Naive thymus-derived CD4-positive, alpha-beta T cell (primary cell): Measurements from ENCODE around the gene GABRB1. TPM values are rescaled to one million over a fixed set of nuclear protein-coding genes. Genes with fewer than 3 reads are reported as not detected.

ENCODE experiments used
- ATAC-seq: fragments of 150-1000 bp; cut with Tn5 transposase; 2 replicates; pipeline ENCODE4 v1.10.0; 2021; ENCODE audit warnings: mild to moderate bottlenecking, moderate library complexity
- CTCF ChIA-PET: fragments of 350-600 bp; sonication (Branson Sonifier 250); formaldehyde crosslinking; loops from one replicate; lab custom pipeline; 2021; ENCODE audit warnings: antibody characterized with exemption; lab: Charles Lee
- POLR2A ChIA-PET: fragments of 350-600 bp; sonication (Branson Sonifier 250); formaldehyde crosslinking; loops from one replicate; lab custom pipeline; 2021; ENCODE audit warnings: antibody characterized with exemption, inconsistent platforms; lab: Charles Lee
- DNase-seq, 9 donors: peaks; one replicate each; pipeline versions ENCODE4 v3.0.0 to v3.0.0-alpha.2; 2020 to 2022; ENCODE audit warnings: mixed read lengths in 1 of 9
- H3K27ac ChIP-seq: one replicate; pipeline ENCODE4 v1.7.0; 2013; ENCODE audit warnings: mild to moderate bottlenecking, low read depth, low read length, moderate library complexity
- H3K27me3 ChIP-seq, 2 donors: one replicate each; pipeline ENCODE4 v1.7.0; 2013; ENCODE audit warnings: low read length in 2 of 2, mild to moderate bottlenecking in 2 of 2, moderate library complexity in 2 of 2; ENCODE audit not compliant: control insufficient read depth in 2 of 2, insufficient read depth in 2 of 2
- H3K36me3 ChIP-seq, 3 experiments: 1 replicate in 2 of 3; 2 replicates in 1 of 3; pipeline ENCODE4 v1.7.0; 2013; ENCODE audit warnings: low read length in 3 of 3, mild to moderate bottlenecking in 3 of 3, moderate library complexity in 1 of 3; ENCODE audit not compliant: insufficient read depth in 3 of 3, control insufficient read depth in 2 of 3
- H3K4me1 ChIP-seq, 2 donors: one replicate each; pipeline ENCODE4 v1.7.0; 2013; ENCODE audit warnings: low read length in 2 of 2, mild to moderate bottlenecking in 2 of 2, moderate library complexity in 1 of 2; ENCODE audit not compliant: control insufficient read depth in 2 of 2, insufficient read depth in 2 of 2
- H3K4me3 ChIP-seq: 2 replicates; pipeline ENCODE4 v1.7.0; 2013; ENCODE audit warnings: mild to moderate bottlenecking, low read length
- H3K9me3 ChIP-seq, 3 experiments: 1 replicate in 2 of 3; 2 replicates in 1 of 3; pipeline ENCODE4 v1.7.0; 2013; ENCODE audit warnings: low read length in 3 of 3; ENCODE audit not compliant: control insufficient read depth in 2 of 3
- H3K27ac Mint-ChIP-seq, 9 donors: one replicate each; pipeline ENCODE4 v1.8.0; 2020 to 2022; ENCODE audit warnings: mixed read lengths in 9 of 9, mild to moderate bottlenecking in 8 of 9, moderate library complexity in 5 of 9, inconsistent platforms in 2 of 9
- H3K27me3 Mint-ChIP-seq, 5 donors: one replicate each; pipeline ENCODE4 v1.8.0; 2021 to 2022; ENCODE audit warnings: mixed read lengths in 5 of 5, mild to moderate bottlenecking in 1 of 5
- H3K36me3 Mint-ChIP-seq, 5 donors: one replicate each; pipeline ENCODE4 v1.8.0; 2020 to 2022; ENCODE audit warnings: mixed read lengths in 5 of 5, mild to moderate bottlenecking in 3 of 5, inconsistent platforms in 1 of 5
- H3K4me1 Mint-ChIP-seq, 7 donors: one replicate each; pipeline ENCODE4 v1.8.0; 2020 to 2022; ENCODE audit warnings: mixed read lengths in 7 of 7, mild to moderate bottlenecking in 3 of 7, inconsistent platforms in 1 of 7
- H3K4me3 Mint-ChIP-seq, 10 donors: one replicate each; pipeline ENCODE4 v1.8.0; 2020 to 2022; ENCODE audit warnings: mild to moderate bottlenecking in 10 of 10, mixed read lengths in 10 of 10, moderate library complexity in 6 of 10, inconsistent platforms in 2 of 10
- H3K9me3 Mint-ChIP-seq, 11 donors: one replicate each; pipeline ENCODE4 v1.8.0; 2020 to 2022; ENCODE audit warnings: mixed read lengths in 11 of 11, mild to moderate bottlenecking in 4 of 11, inconsistent platforms in 1 of 11, moderate library complexity in 1 of 11
- intact Hi-C, 2 donors: fragments of 100-400 bp; cut with micrococcal nuclease; formaldehyde crosslinking; loops; one replicate each; pipeline ENCODE4 v1.15.1; 2023
- polyA plus RNA-seq, 2 donors: library from polyadenylated mRNA; unstranded; fragments of 300-500 nt; fragmentation: Illumina TruSeq; gene quantifications; one replicate each; pipeline ENCODE4 v1.2.3, GENCODE V29; 2021
- total RNA-seq, 6 experiments: library from RNA in 5 of 6; stranded (reverse) in 5 of 6; gene quantifications; 1 replicate in 5 of 6; 2 replicates in 1 of 6; pipeline ENCODE4 v1.2.3 and lab custom pipeline; 2021 to 2026

GABRB1 gene
- total and polyA plus RNA-seq, 7 experiments from 2014 or later, result not detected

DNA sequence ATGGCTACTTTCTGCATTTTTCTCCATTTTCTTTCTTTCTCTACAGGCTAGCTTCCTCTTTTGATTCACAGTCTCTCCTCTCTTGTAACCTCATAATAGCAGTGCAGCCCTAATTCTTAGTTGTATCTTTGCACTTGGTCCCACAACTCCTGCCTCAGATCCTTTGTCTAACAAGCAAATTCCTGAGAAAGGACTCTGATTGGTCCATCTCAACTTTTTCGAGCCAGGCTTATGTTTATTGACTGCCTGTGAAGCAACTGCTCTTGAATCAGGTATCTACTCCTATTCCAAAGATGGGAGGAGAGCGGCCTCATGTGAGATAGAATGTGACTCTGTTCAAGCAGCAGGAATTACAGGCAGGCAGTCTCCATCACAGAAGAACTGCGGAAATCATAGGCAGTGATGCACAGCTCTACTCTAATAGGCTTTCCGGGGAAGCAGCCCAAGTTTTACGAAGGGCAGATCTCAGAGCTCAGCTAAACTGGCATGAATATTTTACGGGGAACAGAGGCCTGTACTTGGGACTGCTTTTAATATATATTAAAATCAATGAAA lies 123.5 kb downstream of the GABRB1 start:
- ATAC-seq, result no peak
- intact Hi-C loops, result no loop called here
- H3K27ac Mint-ChIP-seq, result no peak overlapping the region

GRCh38 chr4:47155919-47156318 lies 124.6 kb downstream of the GABRB1 start:
- no peaks in the 10 kb centered on the region for H3K36me3 Mint-ChIP-seq
- no peaks in the 10 kb centered on the region for H3K9me3 ChIP-seq
- peaks cover 0 to 15% (median 7%) of the 10 kb centered on the region in 5 donors for H3K27me3 Mint-ChIP-seq
- H3K4me1 ChIP-seq, result no peaks in the 10 kb centered on the region
- H3K36me3 ChIP-seq, result no peaks in the 10 kb centered on the region
- POLR2A ChIA-PET, result no interaction called here
- CTCF ChIA-PET, result no interaction called here
- H3K27ac ChIP-seq, result no peak overlapping the region
- H3K4me3 ChIP-seq, result no peak overlapping the region
- ATAC-seq (no peak), DNase-seq (no peak)
- no peak overlapping the region for H3K4me3 Mint-ChIP-seq
- peaks cover 0 to 5% (median 0%) of the 10 kb centered on the region in 11 donors for H3K9me3 Mint-ChIP-seq
- intact Hi-C loops, result no loop called here
- H3K4me1 Mint-ChIP-seq, result peaks cover 0 to 5% (median 0%) of the 10 kb centered on the region in 7 donors
- H3K27ac Mint-ChIP-seq, result no peak overlapping the region
- H3K27me3 ChIP-seq, result no peaks in the 10 kb centered on the region

More for the DNA sequence above, 123.5 kb downstream of the GABRB1 start:
- H3K4me3 ChIP-seq, result no peak overlapping the region
- Mint-ChIP-seq H3K4me1 (peaks cover 0 to under 1% (median 0%) of the 10 kb centered on the region in 7 donors), H3K27me3 (peaks cover 0 to 15% (median 7%) of the 10 kb centered on the region in 5 donors), H3K9me3 (peaks cover 0 to 5% (median 0%) of the 10 kb centered on the region in 11 donors), H3K36me3 (no peaks in the 10 kb centered on the region), H3K4me3 (no peak overlapping the region)
- no peaks in the 10 kb centered on the region for H3K9me3 ChIP-seq
- no peak overlapping the region for H3K27ac ChIP-seq
- ChIA-PET POLR2A (no interaction called here), CTCF (no interaction called here)
- H3K36me3 ChIP-seq, result no peaks in the 10 kb centered on the region
- H3K4me1 ChIP-seq, result no peaks in the 10 kb centered on the region
- H3K27me3 ChIP-seq, result no peaks in the 10 kb centered on the region
- DNase-seq, result no peak

DNA sequence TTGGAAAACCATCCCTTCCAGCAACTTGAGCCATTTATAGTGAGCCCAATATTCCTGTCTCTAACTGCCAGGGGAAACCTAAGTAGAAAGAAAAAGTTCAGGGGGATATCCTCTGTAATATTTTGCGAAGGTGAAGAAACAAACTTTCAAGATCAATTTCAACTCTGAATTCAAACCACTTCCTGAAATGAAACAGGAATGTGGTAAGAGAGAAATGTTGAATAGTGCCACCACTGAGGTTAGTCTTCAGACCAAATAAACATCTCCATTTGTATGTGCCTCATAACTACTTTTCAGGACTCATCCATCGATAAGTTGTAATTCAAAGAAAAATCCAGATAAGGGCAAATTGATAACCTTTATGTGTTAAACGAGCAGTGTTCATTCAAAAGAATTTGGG lies 128.7 kb downstream of the GABRB1 start:
- Histone ChIP-seq H3K4me3 (no peak overlapping the region), H3K27me3 (no peaks in the 10 kb centered on the region), H3K9me3 (no peaks in the 10 kb centered on the region), H3K4me1 (no peaks in the 10 kb centered on the region), H3K36me3 (no peaks in the 10 kb centered on the region), H3K27ac (no peak overlapping the region)
- DNase-seq (no peak), ATAC-seq (no peak)
- no peak overlapping the region for H3K27ac Mint-ChIP-seq
- ChIA-PET CTCF (no interaction called here), POLR2A (no interaction called here)
- peaks cover 0 to 2% (median 0%) of the 10 kb centered on the region in 11 donors for H3K9me3 Mint-ChIP-seq
- no peaks in the 10 kb centered on the region for H3K36me3 Mint-ChIP-seq
- H3K4me3 Mint-ChIP-seq, result no peak overlapping the region
- peaks cover 0 to 4% (median 0%) of the 10 kb centered on the region in 5 donors for H3K27me3 Mint-ChIP-seq
- intact Hi-C loops, result no loop called here
- peaks cover 0 to 5% (median 0%) of the 10 kb centered on the region in 7 donors for H3K4me1 Mint-ChIP-seq

DNA sequence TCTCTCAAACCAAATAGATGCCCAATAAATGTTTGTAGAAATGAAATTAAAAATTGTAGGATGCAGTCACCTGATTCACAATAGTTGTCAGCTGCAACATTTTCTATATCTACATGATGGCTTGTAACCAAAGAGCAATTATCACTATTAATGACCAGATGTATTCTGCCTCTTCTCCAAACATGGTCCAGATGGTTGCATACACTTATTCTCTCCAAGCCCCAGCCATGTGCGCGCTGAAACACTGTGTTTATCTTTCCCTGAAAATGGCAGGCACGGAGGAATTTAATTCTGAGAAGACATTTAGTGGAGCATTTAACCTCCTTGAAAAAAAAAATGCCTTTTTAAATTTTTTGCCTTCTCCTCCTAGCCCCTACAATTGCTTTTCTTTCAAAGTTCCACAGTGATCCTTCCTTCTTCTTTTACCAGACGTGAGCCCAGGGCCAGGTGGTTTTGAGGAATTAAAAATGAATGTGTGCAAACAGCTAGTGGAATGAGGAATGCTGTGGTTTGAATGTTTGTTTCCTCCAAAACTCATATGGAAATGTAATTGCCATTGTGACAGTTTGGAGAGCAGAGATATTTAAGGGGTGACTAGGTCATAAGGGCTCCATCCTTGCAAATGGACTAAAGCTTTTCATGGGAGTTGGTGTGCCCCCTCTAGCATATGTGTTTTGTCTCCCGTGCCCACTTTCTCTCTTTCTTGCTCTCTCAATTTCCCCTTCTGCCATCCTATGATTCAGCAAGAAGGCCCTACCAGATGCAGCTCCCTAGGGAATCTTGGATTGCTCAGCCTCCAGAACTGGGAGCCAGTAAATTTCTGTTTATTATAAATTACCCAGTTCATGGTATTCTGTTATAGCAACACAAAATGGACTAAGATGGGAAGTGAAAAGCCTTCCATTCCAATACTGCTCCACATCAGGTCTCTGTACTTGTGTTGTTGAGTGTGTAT lies 136.0 kb downstream of the GABRB1 start:
- Histone ChIP-seq H3K9me3 (no peaks in the 10 kb centered on the region), H3K36me3 (no peaks in the 10 kb centered on the region), H3K27me3 (no peaks in the 10 kb centered on the region), H3K4me3 (no peak overlapping the region), H3K27ac (no peak overlapping the region), H3K4me1 (no peaks in the 10 kb centered on the region)
- ChIA-PET POLR2A (no interaction called here), CTCF (no interaction called here)
- intact Hi-C loops, result no loop called here
- ATAC-seq (no peak), DNase-seq (no peak)
- H3K4me3 Mint-ChIP-seq, result no peak overlapping the region
- peaks cover 0 to 7% (median 0%) of the 10 kb centered on the region in 11 donors for H3K9me3 Mint-ChIP-seq
- no peaks in the 10 kb centered on the region for H3K4me1 Mint-ChIP-seq
- no peak overlapping the region for H3K27ac Mint-ChIP-seq
- H3K27me3 Mint-ChIP-seq, result peaks cover 0 to 5% (median 4%) of the 10 kb centered on the region in 5 donors
- H3K36me3 Mint-ChIP-seq, result no peaks in the 10 kb centered on the region

GRCh38 chr4:47184083-47184482 lies 152.7 kb downstream of the GABRB1 start:
- Histone ChIP-seq H3K27ac (no peak overlapping the region), H3K4me1 (no peaks in the 10 kb centered on the region), H3K4me3 (no peak overlapping the region), H3K9me3 (no peaks in the 10 kb centered on the region), H3K27me3 (no peaks in the 10 kb centered on the region), H3K36me3 (no peaks in the 10 kb centered on the region)
- ATAC-seq (no peak), DNase-seq (no peak)
- Mint-ChIP-seq H3K27me3 (peaks cover 0 to 20% (median 16%) of the 10 kb centered on the region in 5 donors), H3K27ac (no peak overlapping the region), H3K4me3 (no peak overlapping the region), H3K9me3 (peaks cover 0 to 9% (median 0%) of the 10 kb centered on the region in 11 donors), H3K4me1 (no peaks in the 10 kb centered on the region), H3K36me3 (no peaks in the 10 kb centered on the region)
- intact Hi-C loops, result no loop called here
- POLR2A ChIA-PET, result no interaction called here
- CTCF ChIA-PET, result no interaction called here

- DNase-seq (no peak), ATAC-seq (no peak)
- Histone ChIP-seq H3K4me3 (no peak overlapping the region), H3K4me1 (no peaks in the 10 kb centered on the region), H3K9me3 (no peaks in the 10 kb centered on the region), H3K27ac (no peak overlapping the region), H3K36me3 (no peaks in the 10 kb centered on the region), H3K27me3 (no peaks in the 10 kb centered on the region)
- H3K4me3 Mint-ChIP-seq, result no peak overlapping the region
- ChIA-PET POLR2A (no interaction called here), CTCF (no interaction called here)
- intact Hi-C loops, result no loop called here
- H3K4me1 Mint-ChIP-seq, result no peaks in the 10 kb centered on the region
- H3K9me3 Mint-ChIP-seq, result peaks cover 0 to 9% (median 0%) of the 10 kb centered on the region in 11 donors
- no peaks in the 10 kb centered on the region for H3K36me3 Mint-ChIP-seq
- no peak overlapping the region for H3K27ac Mint-ChIP-seq
- peaks cover 0 to 20% (median 16%) of the 10 kb centered on the region in 5 donors for H3K27me3 Mint-ChIP-seq
Observed at GRCh38 chr4:47185761-47186160, 154.4 kb downstream of the GABRB1 start.
